HL-60/S4 treated with phorbol 12-myristate 13-acetate at 8.2 ng/mL for 4 days and 3 days (cell line): ENCODE data around the gene C15orf62.

Source experiments
- in situ Hi-C: fragments of 300-500 bp; cut with MboI; formaldehyde crosslinking; loops from 2 replicates; pipeline ENCODE4 v1.15.0; 2022; ENCODE audit warnings: low sequenced_read_pairs

The C15orf62 gene

DNA sequence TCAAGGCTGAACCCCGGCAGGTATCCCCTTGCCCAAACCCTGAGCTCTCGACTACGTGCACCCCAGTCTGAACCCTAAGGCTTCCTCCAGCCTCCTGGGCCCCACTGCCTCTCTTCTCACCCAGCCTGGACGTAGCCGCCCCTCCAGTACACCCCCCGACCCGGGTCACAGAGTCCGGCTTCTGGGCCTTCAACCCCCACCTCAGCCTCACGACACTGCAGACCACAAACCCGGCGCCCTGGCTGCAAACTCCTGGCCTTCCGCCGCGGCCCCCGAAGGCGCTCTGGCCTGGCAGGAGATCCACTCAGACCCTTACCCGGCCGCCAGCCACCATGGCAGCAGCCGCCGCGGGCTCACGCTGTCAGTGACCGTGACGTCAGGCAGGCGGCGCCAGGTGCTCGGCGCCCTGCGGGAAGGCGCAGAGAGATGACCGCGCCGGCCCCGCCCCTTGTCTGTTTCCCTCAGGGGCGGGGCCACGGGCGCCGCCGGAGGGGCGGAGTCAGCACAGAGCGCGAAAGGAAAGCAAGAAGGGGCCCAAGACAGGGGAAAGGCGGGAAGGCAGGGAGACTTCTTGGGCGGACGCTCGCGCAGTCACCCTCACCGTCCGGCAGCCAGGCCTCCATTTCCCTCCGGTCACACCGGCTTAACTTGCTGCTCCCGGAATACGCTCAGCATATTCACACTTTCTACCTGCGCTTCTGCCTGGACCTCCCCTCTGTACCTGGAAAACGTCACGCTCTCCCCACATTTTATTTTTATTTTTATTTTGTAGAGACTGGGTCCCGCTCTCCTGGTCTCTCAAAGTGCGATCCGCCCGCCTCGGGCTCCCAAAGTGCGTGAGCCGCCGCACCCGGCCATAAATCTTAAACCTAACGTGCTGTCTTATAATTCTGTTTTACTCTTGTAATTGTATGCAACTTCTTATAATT is 14.6 kb upstream of the C15orf62 start, which contains the start of gene RMDN3:
Gene RMDN3, minus strand, starts transcription at position 372 of the 929 bp plus-strand sequence. CDS start 471 bp downstream, outside the sequence.
- in situ Hi-C loops: no loop called here

DNA sequence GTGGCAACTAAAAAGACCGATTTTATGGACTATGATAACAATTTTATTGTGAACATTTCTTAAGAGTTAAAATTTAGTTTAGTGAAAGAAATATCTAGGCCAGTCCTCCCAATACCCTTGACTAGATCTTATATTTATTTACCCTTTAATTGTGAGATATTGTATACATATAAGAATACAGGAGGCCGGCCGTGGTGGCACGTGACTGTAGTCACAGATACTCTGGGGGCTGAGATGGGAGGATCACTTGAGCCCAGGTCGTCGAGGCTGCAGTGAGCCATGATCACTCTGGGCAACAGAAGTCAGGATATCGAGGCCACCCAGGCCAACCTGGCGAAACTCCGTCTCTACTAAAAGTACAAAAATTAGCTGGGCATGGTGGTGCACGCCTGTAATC is 14.0 kb upstream of the C15orf62 start:
- in situ Hi-C loops: no loop called here

GRCh38 chr15:40756938-40757337 is 12.8 kb upstream of the C15orf62 start:
- in situ Hi-C loops: no loop called here

DNA sequence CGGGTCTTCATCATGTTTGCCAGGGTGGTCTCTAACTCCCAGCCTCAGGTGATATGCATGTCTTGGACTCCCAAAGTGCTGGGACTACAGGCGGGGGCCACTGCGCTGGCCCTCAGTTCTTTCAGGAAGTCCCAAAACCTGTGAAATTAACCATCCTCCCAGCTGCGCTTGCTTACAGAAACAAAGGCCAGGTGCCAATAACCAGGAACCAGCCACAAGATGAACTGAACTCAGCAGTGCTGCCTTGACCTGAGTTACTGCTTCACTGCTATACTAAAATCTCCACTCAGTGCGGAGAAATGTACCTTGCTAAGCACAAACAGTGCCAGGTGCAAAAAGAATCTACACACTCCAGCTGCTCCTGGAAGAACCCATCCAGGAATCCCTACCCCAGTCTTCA is 9.8 kb upstream of the C15orf62 start:
- in situ Hi-C loops: no loop called here

DNA sequence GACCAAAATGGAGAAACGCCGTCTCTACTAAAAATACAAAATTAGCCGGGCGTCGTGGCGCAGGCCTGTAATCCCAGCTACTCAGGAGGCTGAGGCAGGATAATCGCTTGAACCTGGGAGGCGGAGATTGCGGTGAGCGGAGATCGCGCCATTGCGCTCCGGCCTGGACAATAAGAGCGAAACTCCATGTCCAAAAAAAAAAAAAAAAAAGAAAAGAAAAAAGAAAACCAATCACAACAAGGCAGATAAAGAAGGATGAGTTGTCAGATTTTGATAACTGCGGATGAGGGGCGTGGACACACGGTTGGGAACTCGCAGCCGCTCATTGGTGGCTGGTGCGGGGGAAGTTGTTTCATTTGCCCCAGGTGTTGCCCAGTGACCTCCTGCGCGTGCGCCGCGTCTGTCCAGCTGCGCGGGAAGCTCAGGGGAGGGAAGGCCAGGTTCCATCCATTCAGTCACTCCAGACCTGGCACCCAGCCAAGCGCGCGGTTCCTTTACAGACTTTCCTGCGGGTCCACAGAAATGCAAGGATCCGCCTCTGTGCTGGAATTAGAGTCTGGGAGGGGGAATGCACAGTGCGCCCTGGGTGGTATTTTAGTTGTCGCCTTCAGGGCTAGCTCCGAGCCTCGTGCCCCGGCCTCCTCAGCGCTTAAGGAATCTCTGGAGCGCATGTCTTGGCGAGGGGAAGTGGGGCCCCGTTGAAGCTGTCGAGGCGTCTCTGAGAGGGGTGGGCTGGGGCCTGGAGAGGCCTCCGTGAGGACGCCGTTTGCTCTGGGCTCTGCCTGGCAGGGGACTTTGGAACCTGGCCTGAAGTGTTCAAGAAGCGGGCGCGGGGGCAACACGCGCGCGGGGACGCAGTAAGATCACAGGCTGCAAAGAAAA is 6.6 kb upstream of the C15orf62 start:
- in situ Hi-C loops: no loop called here

DNA sequence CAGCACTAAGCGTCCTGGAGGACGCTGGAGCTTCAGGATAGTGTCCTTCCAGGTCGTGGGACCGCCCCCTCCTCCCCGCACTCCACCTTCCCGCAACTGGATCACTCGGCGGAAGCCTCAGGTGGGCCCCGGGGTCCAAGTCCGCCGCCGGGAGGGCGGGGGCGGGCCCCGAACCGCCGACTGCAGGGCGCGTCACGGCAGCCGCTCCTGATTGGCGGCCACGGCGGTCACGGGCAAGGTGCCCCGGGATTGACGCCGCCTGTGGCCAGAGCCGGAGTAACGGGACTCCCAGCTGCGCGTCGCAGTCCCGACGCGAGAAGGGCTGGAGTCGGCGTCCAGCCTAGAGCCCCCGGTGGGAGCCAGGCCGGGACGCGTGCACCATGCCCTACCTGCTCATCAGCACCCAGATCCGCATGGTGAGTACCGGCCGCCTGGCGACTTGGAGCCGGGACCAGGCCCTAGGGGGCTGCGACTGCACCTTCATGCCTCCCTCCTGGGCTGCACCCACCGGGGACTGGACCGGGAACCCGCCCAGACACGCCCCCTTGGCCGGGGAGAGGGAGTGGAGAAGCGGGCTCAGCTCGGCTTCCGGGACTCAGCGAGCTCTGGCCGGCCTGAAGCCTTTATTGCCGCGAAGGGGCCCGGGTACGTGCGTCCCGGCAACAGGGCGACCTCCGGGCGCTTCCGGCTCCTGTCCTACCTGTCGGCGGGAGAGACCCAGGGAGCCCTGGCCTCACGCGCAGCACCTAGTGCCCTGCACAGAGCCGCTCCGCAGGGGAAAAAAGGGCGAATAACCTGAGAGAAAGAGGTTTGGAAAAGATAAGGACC is 5.8 kb upstream of the C15orf62 start, which contains the start of gene GCHFR:
Gene GCHFR, plus strand, starts transcription at position 268 of the 828 bp plus-strand sequence. Its CDS starts 113 bp downstream, at position 381.
- in situ Hi-C loops: no loop called here

DNA sequence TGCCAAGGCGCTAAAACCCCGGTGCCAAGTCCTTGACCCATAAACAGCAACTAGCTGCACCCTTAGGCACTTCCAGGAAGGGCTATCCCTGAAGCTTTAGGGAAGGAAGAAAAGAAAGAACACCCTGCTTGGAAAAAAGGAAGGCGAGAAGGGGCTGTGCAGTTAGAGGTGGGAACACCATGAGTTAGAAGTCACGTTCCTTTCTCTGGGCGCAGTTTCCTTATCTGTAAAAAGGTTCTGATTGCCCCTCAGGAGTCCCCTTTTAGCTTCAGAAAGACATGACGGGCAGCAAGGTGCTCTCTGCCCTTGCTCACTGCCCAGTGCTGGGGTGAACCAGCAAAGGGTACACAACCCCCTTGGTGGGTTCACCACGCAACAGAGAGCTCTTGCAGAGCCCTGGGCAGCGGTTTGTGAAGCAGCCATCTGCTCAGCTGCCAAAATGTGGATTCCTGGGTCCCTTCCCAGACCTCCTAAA is 5.1 kb upstream of the C15orf62 start:
- in situ Hi-C loops: no loop called here

DNA sequence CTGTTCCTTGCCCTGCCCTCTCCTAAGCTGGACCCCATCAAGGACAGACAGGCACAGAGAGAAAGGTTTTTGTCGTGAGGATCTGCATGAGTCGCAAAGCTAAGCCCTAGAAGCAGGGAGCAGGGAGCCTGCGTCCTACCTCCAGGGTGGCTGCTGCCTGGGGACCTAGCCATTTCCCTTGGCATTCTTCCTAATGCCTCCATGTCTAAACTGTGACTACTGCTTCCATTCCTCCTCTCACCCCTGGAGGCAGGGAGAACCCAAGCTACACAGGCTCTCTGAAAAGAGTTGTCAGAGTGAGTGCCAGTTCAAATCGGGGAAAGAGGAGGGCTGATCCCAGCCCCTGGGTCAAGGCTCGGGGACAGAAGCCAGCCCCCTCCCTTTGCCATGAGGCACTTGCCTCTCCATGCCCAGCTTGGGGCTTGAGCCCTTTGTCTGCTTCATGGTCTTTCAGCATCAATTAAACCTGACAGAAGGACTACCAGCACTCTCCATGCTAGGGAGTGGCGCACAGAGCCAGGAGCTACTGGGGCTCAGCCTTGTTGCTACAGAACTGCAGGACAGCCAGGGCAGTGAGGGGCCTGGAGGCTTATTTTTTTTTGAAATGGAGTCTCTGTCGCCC is 3.5 kb upstream of the C15orf62 start:
- in situ Hi-C loops: no loop called here

DNA sequence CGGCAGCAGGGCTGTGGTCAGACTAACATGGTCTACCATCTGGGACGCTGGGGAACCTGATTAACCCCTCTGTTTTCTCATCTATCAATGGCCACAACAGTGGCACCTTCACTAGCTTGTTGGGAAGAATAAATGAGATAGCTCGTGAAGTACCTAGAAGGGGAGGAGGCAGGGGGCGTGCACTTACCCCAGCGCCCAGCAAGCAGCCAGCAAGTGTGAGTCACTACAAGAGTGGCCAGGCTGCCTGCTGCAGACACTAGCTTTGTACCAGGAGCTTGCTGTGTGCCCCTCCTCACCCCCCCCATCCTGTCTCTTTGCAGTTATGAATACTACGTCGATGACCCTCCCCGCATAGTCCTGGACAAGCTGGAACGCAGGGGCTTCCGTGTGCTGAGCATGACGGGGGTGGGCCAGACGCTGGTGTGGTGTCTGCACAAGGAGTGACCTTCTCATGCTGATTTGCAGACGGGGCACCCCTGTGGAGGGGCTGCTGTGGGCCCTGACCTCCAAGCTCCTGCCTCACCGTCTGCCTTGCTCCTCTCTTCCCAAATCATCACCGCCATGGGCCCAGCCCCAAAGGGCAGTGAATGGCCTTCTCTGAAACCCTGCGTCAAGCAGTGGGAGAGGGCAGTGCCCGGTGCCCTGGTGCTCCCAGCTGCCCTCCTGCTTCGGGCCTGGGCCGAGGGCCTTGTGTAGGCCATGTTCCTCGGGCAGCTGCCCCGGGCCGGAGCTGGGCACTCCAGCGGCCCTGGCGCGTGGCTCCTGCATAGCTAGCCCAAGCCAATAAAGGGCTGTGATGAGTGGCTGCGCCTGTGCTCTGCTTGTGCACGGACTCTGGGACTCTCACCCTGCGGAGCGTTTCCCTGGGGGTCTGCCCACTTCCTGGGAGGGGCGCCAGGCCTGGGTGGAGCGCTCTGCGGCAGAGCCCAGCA is 2.6 kb upstream of the C15orf62 start:
- in situ Hi-C loops: no loop called here

- in situ Hi-C loops: no loop called here
These were observed 1.8 kb upstream of the C15orf62 start for GRCh38 chr15:40767838-40768500.

DNA sequence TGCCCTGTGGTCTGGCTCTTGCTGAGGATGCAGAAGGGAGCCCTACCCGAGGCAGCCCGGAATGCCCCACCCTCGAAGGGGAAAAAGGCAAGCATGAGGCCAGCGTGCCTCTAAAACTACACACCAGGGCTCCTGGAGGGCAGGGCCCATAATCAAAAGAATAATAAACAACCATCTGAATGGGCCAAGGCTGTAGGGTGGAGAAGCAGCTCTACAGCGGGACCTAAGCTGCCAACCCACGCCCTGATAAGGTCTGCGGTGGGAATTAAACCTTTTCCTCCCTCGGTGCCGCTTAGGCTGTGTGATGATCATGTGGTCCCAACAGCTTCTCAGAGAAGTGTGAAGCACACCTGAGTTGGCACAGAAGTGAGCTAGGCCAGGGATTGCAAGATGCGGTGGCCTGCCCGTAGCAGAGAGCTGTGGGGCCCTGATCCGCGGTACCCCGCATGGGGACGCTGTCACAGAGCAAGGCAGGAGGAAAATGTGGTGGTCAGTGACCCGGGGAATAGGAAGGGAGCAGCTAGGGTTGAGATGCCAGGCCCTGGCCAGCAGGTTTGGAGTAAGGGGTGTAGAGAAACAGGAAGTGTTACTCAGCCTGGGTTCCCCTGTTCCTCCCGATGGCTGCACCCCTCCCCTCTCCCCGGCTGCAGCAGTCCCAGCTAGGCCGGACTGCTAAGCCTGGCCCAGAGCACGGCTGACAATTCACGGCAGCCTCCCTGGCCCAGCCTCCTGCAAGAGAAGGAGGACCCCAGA is 1.1 kb upstream of the C15orf62 start:
- in situ Hi-C loops: no loop called here

- in situ Hi-C loops: no loop called here
These were observed 454 bp downstream of the C15orf62 start for GRCh38 chr15:40770147-40770721.

GRCh38 chr15:40771242-40771641 is 1.5 kb downstream of the C15orf62 start:
- in situ Hi-C loops: no loop called here

DNA sequence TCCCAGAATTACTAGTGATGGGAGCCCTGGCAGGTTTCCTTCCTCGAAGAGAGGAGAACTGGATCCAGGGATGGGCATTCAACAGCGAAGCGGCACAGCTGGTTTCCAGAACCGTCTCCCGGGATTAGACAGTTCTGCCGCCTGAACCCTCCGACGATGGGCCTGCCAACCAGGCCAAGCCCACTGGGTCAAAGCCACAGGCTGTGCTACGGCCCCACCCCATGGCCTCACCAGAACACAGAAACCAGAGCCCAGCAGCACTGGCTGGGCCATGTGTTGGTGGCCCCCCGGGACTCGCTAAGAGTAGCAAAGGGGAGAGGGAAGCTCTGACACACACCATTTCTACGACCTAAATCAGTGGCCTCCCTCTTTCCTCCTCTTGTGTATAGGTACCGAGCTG is 2.2 kb downstream of the C15orf62 start:
- in situ Hi-C loops: no loop called here

GRCh38 chr15:40773496-40773895 is 3.7 kb downstream of the C15orf62 start:
- in situ Hi-C loops: no loop called here

DNA sequence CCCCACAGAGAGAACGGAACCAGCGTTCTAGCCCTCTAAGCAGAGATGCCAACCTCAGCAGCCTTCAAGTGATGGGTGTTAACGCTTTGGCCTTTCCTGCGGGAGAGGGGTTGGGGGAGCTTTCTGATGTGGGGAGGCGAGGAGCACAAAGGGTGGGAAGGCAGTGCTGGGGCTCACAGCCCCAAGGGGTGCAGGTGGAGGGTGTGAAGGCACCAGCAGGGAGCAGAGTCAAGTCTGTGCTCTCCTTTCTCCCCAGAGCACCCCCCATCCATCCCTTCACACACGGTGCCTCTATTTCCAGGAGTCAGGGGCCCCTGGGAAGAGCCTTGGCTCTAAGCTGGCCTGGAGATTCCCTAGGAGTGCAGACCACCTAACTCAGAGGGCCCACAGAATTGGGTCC is 4.1 kb downstream of the C15orf62 start:
- in situ Hi-C loops: no loop called here

DNA sequence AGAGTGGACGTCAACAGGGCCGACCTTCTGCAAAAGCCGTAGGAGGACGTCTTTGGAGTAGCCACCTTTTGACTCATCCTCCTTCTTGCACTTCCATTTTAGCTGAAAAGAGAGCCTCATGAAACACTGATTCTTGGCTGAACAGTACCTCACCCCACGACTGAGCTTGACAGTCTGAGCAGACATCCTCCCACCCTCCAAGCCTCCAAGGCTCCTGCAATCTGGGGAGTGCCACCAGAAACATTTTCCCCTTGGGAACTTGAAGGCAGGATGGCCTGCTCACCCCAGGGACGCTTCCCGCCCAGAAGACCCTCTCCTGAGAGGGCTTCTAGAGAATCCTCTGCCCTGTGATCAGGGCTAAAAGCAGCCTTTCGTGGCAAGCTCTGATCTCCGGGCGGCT is 5.2 kb downstream of the C15orf62 start:
- in situ Hi-C loops: no loop called here
